ENCODE data around the gene CGB3. TPM values are rescaled to one million over a fixed set of nuclear protein-coding genes. Genes with fewer than 3 reads are reported as not detected.

The CGB3 gene
- total and polyA plus RNA-seq, 8 donors, result not detected

DNA sequence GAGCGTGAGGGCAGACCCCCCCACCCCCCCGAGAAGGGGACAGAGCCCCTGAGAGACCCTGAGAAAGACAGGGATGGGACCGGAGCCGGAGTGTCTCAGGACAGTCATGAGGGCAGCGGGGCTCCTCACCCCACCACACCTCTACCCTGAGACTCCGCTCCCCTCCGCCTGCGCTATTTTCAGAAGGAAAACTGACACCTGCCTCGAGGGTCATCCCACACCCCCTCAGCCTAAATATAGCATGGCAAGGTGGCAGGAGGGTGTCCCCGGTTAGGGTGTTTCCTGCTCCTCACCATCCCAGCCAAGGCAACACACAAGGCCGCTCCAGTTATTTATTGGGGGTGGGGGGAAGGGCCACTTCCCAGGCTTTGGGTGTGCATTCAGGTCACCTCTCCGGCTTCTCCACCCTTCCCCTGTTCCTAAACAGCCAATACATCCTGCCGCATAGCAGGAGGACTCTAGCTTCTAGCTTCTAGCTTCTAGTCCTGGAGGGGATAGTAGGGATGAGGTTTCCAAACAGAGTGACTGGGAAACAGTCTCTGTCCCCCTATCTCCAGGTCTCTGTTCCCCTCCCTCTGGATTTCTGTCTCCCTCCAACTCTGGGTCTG is 41.9 kb upstream of the CGB3 start:
- 69 to 72% methylated on average over 13 of the region's 13 CpGs for WGBS, 2 donors
- no peak for ATAC-seq
- no peak for TF ChIP-seq CTCF (IDR thresholded peaks at IDR 0.05)
- H3K9me3 ChIP-seq, result no peaks in the 10 kb centered on the region
- no peak for FAIRE-seq
- DNase-seq, result no peak
- intact Hi-C loops (cut with DNase I), result no loop called here
- H3K27ac ChIP-seq, result no peak overlapping the region
- H3K27me3 ChIP-seq, result no peaks in the 10 kb centered on the region
- no peak overlapping the region for H3K4me3 ChIP-seq
- H3K4me1 ChIP-seq, result no peaks in the 10 kb centered on the region
- no peaks in the 10 kb centered on the region for H3K36me3 ChIP-seq

DNA sequence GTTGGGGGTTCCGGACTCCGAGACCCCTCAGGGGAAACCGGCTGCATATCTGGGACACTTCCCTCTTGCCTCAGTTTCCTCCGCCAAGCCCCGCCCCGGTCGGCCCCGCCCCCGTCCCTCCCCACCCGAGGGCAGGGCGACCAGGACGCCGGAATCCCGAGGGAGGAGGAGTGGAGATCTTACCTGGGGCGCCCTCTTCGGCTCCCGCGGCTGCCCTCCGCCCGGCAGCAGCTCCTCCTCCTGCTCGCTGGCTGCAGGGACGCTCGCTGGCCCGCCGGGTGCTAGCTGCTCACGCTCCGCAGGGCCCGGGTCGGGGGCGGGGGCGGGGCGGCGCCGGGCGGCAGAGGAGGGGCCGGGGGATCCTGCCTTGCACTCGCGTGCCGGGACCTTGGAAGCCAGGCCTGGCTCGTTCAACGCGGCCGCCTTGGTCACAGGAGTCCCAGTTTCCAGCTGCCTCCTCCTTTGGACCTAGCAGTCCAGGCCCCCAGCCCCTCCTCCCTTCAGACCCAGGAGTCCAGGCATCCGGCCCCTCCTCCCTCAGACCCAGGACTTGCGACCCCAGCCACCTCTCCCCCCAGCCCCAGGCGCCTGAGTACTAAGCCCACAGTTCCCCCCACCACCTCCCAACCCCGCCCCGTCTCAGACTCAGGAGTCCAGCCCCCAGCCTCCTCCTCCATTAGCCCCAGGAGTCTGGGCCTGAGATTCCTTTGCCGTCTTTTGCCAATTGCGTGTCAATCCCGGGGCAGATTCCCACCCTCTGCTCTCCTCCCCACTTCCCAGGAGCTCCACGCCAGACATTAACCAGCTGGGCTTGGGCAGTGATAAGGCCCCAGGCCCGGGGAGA is 40.9 kb upstream of the CGB3 start, which contains the start of gene NTF4:
Gene NTF4, minus strand, starts transcription at position 51 of the 844 bp plus-strand sequence. CDS start 2,821 bp downstream, outside the sequence.
- H3K4me3 ChIP-seq, result peak within 1 kb of the TSS in 2 of 4 donors; percentile 22 to 26
- H3K27me3 ChIP-seq, result no peaks in the 10 kb centered on the region
- no peaks in the 10 kb centered on the region for H3K9me3 ChIP-seq
- peak in 4 of 6 donors; percentile 29 to 75 (median 61) for DNase-seq
- 6 to 11% methylated on average over 29 to 53 of the region's 53 CpGs for WGBS, 2 donors
- H3K27ac ChIP-seq, result no peak within 1 kb of the TSS
- intact Hi-C loops (cut with DNase I), result no loop called here
- TF ChIP-seq CTCF (IDR thresholded peaks at IDR 0.05), result no peak
- no peaks in the 10 kb centered on the region for H3K36me3 ChIP-seq
- ATAC-seq, result peak; percentile 60 to 89 (median 76)
- FAIRE-seq, result no peak
- no peaks in the 10 kb centered on the region for H3K4me1 ChIP-seq

GRCh38 chr19:49064029-49064629 is 40.0 kb upstream of the CGB3 start:
- no peak for FAIRE-seq
- peak in 1 of 6 donors; percentile 70 for DNase-seq
- Histone ChIP-seq H3K4me1 (no peaks in the 10 kb centered on the region), H3K9me3 (no peaks in the 10 kb centered on the region), H3K4me3 (no peak overlapping the region), H3K27ac (no peak overlapping the region), H3K27me3 (no peaks in the 10 kb centered on the region), H3K36me3 (no peaks in the 10 kb centered on the region)
- 65 to 74% methylated on average over 8 to 10 of the region's 10 CpGs for WGBS, 2 donors
- intact Hi-C loops (cut with DNase I), result no loop called here
- TF ChIP-seq CTCF (IDR thresholded peaks at IDR 0.05), result no peak
- peak in 2 of 4 donors; percentile 8 to 50 for ATAC-seq

DNA sequence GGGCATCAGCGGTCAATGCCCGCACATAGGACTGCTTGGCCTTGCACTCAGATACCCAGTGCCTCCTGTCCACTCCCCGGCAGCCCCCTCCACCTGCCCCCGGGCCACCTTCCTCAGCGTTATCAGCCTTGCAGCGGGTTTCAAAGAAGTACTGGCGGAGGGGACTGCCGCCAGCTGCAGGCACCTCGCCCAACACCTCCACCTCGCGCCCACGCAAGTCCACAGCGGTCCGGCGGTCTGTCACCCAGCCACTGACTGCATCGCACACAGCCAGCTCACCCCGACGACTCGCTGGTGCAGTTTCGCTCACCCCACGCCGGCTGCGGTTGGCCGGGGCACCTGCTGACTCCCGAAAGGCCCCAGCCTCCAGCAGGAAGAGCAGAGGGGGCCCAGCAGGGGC is 37.3 kb upstream of the CGB3 start:
- H3K27me3 ChIP-seq, result no peaks in the 10 kb centered on the region
- intact Hi-C loops (cut with DNase I), result no loop called here
- H3K36me3 ChIP-seq, result no peaks in the 10 kb centered on the region
- no peak overlapping the region for H3K4me3 ChIP-seq
- whole genome bisulfite sequencing, 2 donors, result 59 to 77% methylated on average over 25 of the region's 25 CpGs
- H3K27ac ChIP-seq, result no peak overlapping the region
- no peaks in the 10 kb centered on the region for H3K9me3 ChIP-seq
- ATAC-seq, result no peak
- peaks cover 0 to 5% (median 0%) of the 10 kb centered on the region in 3 donors for H3K4me1 ChIP-seq
- no peak for TF ChIP-seq CTCF (IDR thresholded peaks at IDR 0.05)
- no peak for FAIRE-seq
- DNase-seq, result peak in 1 of 6 donors; percentile 59

Data from pancreas (tissue), 10 donors.